GM21528 (cell line): Measurements from ENCODE around the gene IFI44L.

ENCODE experiments used
- ATAC-seq: cut with Tn5 transposase; IDR thresholded peaks from one replicate; pipeline ENCODE4 v1.9.1; 2021; ENCODE audit warnings: mild to moderate bottlenecking, moderate library complexity; ENCODE audit not compliant: unreplicated experiment, low FRiP score

Gene IFI44L

DNA sequence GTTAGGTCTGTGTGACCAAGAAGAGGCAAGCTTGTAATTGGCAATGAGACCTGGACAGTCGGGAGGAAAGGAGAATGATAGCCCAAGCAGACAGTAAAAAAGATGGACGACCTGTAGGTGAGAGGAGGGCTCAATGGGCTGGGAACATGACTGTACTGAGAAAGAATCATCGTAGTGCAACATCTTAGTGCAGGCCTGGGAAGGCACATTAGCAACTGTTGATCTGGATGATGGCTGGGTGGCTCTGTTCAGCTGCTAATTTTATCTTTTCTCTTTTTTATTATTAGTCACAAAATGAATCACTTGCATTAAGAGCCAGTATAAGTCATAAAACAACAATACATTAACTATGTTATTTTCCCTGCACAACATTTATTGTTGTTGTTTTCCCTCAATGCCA is 62.2 kb downstream of the IFI44L start:
- ATAC-seq: no peak

- ATAC-seq: no peak
Measured at GRCh38 chr1:78683079-78683478, 62.8 kb downstream of the IFI44L start.

DNA sequence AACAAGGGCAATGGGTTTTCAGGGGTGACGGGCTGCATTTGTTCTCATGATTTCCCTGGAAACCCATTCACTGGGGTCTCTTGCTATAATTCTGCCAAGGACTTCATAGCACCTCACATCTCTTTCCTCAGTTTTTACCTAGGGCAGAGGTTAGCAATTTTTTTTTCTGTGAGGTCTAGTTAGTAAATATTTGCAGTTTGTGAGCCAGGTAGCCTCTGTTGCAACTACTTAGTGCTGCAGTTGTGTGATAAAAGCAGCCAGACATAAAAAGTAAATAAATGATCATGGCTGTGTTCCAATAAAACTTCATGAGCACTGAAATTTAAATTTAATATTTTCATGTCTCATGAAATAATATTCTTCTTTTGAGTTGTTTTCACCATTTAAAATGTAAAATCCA is 67.1 kb downstream of the IFI44L start:
- no peak for ATAC-seq

DNA sequence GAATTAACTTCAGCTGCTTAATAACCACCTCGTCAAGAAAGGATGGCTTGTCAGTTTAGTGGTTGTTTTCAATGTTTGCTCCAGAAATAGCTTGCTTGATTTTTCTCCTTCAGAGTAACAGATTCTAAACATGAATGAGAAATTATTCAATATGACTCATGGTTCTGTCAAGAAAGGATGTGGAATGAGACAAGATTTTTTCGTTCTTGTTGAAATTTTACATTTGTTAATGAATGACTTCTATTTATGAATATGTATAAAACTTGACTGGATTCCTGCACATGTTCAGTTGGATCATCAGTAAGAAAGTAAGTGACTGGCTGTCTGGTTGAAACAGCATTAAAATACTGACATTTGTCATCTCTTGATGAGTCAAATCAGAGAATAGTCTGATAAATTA is 67.7 kb downstream of the IFI44L start:
- ATAC-seq: no peak

- ATAC-seq: no peak
Measured at GRCh38 chr1:78688697-78689096, 68.4 kb downstream of the IFI44L start.

GRCh38 chr1:78690516-78690915 is 70.3 kb downstream of the IFI44L start:
- no peak for ATAC-seq

DNA sequence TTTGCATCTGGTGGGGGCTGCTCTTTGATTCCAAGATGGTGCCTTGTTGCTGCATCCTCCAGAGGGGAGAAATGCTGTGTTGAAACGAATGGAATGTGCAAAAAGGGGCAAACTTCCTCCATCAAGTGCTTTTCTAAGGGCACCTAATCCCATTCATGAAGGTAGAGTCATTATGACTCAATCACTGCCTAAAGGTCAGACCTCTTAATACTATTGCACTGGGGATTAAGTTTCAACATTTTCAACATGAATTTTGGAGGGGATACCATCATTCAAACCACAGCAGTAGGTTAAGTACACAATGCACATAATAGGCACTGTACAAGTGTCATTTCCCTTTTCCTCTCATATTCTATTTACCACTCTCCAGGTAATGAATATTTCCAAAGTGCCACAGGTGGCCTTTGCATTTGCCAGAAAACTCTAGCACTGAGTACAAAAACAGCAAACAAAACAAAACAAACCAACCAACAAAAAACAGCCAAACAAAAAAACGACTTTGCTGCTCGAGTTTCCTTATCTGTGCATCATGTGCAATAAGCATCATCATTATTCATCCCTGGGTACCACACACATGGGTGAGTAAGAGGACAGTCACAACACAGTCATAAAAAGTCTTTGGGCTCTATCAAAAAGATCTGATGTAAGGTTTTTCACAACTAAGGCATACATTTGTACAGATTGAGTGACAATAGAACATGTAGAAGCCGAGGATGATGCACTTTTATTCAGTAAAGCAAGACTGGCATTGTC is 71.9 kb downstream of the IFI44L start:
- no peak for ATAC-seq
